Measurements from ENCODE around the gene KCNQ2. TPM values are rescaled to one million over a fixed set of nuclear protein-coding genes. Genes with fewer than 3 reads are reported as not detected.

Gene KCNQ2
- total RNA-seq, 2 donors from 2014 or later: 1.8 to 3.0 TPM

DNA sequence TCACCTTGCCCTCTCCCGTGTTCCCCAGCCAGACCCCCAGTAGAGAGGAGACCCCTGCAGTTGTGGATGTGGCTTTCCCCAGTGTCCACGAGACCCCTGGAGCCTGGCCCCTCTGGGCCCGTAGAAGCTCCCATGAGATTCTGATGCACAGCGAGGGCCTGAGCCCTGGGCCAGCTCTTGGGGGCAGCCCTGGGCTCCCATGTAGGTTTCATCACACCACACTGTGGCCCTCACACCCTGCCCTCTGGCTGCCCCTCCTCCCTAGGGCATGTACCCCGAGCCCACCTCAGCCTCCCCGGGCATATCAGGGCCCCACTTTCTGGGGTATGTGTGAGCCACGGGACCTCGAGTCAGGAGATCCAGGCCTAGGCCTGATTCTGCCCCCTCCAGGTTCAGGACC is 104.3 kb downstream of the KCNQ2 start:
- TF ChIP-seq, protein P1, sequence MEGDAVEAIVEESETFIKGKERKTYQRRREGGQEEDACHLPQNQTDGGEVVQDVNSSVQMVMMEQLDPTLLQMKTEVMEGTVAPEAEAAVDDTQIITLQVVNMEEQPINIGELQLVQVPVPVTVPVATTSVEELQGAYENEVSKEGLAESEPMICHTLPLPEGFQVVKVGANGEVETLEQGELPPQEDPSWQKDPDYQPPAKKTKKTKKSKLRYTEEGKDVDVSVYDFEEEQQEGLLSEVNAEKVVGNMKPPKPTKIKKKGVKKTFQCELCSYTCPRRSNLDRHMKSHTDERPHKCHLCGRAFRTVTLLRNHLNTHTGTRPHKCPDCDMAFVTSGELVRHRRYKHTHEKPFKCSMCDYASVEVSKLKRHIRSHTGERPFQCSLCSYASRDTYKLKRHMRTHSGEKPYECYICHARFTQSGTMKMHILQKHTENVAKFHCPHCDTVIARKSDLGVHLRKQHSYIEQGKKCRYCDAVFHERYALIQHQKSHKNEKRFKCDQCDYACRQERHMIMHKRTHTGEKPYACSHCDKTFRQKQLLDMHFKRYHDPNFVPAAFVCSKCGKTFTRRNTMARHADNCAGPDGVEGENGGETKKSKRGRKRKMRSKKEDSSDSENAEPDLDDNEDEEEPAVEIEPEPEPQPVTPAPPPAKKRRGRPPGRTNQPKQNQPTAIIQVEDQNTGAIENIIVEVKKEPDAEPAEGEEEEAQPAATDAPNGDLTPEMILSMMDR (IDR thresholded peaks at IDR 0.05): no peak
- TF ChIP-seq POLR2A (IDR thresholded peaks at IDR 0.05): no peak
- Histone ChIP-seq H3K4me3 (no peak overlapping the region), H3K27me3 (no peaks in the 10 kb centered on the region), H3K36me3 (replicated peaks in 1 of 2; ENCODE audit: insufficient read depth in 1 of 2, low read depth in 2 of 2) (no peaks in the 10 kb centered on the region), H3K9me3 (no peaks in the 10 kb centered on the region), H3K4me1 (no peaks in the 10 kb centered on the region), H3K27ac (no peak overlapping the region)
- ATAC-seq (no peak), DNase-seq (no peak)
- 59 to 72% methylated on average over 4 to 8 of the region's 8 CpGs for WGBS, 2 donors
- intact Hi-C loops (cut with DNase I): no loop called here

DNA sequence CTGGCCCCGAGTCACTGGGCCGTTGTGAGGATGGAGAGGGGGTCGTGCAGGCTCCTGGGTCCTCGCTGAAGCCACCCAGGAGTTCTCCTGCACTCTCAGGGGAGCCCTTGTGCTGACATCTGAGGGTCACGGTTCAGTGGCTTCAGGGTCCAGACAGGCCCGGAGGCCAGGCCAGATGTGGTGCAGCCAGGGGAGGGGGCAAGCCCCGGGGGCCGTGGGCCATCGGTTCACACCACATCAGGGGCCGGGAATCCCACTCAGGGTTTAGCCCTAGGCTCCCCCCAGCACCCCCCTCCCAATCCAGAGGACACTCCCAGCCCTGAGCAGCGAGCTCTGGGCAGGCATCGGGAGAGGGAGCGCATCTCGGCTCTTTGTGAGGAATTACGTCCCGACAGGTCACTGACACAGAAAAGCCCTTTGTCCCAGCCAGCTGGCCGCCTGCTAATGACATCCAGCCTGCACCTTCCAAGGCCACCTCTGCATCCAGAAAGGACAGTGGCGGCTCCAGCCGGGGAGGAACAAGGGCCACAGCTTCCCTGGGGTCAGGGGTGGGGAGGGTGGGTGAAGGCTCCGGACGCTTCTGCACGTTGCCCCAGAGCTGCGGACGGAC is 104.9 kb downstream of the KCNQ2 start:
- ATAC-seq (no peak), DNase-seq (no peak)
- Histone ChIP-seq H3K4me1 (no peaks in the 10 kb centered on the region), H3K27me3 (no peaks in the 10 kb centered on the region), H3K27ac (no peak overlapping the region), H3K9me3 (no peaks in the 10 kb centered on the region), H3K36me3 (replicated peaks in 1 of 2; ENCODE audit: insufficient read depth in 1 of 2, low read depth in 2 of 2) (no peaks in the 10 kb centered on the region), H3K4me3 (no peak overlapping the region)
- intact Hi-C loops (cut with DNase I): no loop called here
- 8 to 34% methylated on average over 2 to 24 of the region's 24 CpGs for WGBS, 2 donors
- TF ChIP-seq, protein P1 (IDR thresholded peaks at IDR 0.05): no peak
- no peak for TF ChIP-seq POLR2A (IDR thresholded peaks at IDR 0.05)

DNA sequence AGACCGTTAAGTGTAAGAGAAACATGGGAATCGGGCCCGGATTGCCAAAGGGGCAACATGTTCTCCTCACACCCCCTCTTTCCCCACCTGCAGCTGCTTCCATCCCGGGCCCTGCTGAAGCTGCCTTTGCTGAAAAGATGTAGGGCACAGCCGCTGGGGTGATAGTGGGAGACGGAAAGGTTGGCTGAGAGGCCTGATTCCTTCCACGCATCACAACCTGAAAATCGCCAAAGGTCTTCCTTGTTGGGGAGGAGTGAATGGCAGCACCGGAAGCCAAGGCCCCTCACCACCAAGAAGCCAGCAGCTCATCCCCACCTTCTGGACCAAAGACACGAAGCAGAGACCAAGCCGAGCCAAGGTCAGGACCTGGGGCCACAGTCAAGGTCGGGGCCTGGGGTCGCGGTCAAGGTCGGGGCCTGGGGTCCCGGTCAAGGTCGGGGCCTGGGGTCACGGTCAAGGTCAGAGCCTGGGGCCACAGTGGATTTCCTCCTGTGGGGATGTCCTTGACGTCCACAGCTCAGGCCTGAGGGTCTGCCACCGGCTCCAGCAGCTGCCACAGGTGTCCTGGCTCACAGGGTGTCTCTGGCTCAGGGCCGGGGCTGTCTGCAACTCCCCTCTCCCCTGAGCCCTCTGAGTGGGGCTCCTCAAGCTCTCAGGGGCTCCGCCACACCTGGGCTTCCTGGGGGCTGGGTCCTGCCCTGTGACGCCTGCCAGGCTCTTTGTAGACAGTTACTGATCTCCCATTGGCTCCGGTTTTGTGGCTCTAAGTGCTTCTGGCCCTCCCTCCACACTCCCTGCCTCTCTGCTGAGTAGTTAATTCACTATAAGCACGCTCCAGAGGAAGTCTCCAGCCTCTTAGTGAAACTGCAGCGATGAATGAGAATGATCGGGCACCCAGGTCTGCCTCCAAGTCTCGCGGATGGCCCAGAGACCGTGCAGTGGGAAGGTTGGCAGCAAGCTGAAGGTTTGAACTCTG is 105.8 kb downstream of the KCNQ2 start:
- ATAC-seq (no peak), DNase-seq (no peak)
- Histone ChIP-seq H3K4me1 (no peaks in the 10 kb centered on the region), H3K27me3 (no peaks in the 10 kb centered on the region), H3K27ac (no peak overlapping the region), H3K4me3 (no peak overlapping the region), H3K9me3 (no peaks in the 10 kb centered on the region), H3K36me3 (replicated peaks in 1 of 2; ENCODE audit: insufficient read depth in 1 of 2, low read depth in 2 of 2) (no peaks in the 10 kb centered on the region)
- TF ChIP-seq, protein P1 (IDR thresholded peaks at IDR 0.05): no peak
- TF ChIP-seq POLR2A (IDR thresholded peaks at IDR 0.05): no peak
- intact Hi-C loops (cut with DNase I): no loop called here
- 38 to 50% methylated on average over 14 to 29 of the region's 30 CpGs for WGBS, 2 donors

DNA sequence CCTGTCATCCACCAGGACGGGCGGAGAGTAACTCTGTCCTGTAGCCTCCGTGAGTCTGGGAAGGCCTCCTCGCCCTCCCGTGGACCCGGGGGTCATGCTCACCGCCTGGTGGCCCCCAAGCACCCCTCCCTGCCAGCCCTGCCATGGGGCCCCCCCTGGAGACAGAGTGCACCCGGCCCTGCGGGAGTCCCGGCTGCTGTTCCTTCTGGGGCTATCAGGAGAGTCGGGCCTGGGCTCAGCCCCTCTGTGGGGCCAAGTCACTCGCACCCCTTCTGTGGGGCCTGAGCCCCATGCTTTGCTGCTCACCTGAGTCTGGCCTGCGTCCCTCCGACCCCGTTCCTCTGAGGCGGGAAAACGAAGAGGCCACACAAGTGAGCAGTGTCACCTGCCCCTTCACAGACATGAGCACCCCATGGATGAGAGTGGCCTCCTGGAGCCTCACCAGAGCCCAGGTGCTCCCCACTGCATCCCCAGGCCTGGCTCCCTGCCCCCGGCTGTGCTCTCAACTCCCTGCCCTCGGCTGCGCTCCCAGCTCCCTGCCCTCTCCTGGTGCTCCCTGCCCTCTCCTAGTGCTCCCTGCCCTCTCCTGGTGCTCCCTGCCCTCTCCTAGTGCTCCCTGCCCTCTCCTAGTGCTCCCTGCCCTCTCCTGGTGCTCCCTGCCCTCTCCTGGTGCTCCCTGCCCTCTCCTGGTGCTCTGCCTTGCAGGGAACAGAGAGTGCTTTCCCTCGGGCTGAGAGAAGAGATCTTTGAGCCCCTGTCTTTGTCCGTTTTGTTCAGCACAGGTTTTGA is 106.7 kb downstream of the KCNQ2 start:
- 61 to 62% methylated on average over 12 to 22 of the region's 22 CpGs for WGBS, 2 donors
- peaks cover 3% of the 10 kb centered on the region for H3K4me1 ChIP-seq
- no peaks in the 10 kb centered on the region for H3K36me3 ChIP-seq (replicated peaks in 1 of 2; ENCODE audit: insufficient read depth in 1 of 2, low read depth in 2 of 2)
- H3K27ac ChIP-seq: no peak overlapping the region
- no peak for TF ChIP-seq POLR2A (IDR thresholded peaks at IDR 0.05)
- TF ChIP-seq, protein P1 (IDR thresholded peaks at IDR 0.05): no peak
- no peaks in the 10 kb centered on the region for H3K9me3 ChIP-seq
- ATAC-seq (no peak), DNase-seq (no peak)
- intact Hi-C loops (cut with DNase I): no loop called here
- peaks cover 0 to 1% of the 10 kb centered on the region in 2 donors for H3K27me3 ChIP-seq
- no peak overlapping the region for H3K4me3 ChIP-seq
